ENCODE measurements around the gene SNX25. TPM values are rescaled to one million over a fixed set of nuclear protein-coding genes. Genes with fewer than 3 reads are reported as not detected.

The SNX25 gene
- total and polyA plus RNA-seq, 2 of the 13 experiments (the other 11 are each of a cell fraction or from before 2014, with no cell fraction given): 23.4 to 23.5 TPM

DNA sequence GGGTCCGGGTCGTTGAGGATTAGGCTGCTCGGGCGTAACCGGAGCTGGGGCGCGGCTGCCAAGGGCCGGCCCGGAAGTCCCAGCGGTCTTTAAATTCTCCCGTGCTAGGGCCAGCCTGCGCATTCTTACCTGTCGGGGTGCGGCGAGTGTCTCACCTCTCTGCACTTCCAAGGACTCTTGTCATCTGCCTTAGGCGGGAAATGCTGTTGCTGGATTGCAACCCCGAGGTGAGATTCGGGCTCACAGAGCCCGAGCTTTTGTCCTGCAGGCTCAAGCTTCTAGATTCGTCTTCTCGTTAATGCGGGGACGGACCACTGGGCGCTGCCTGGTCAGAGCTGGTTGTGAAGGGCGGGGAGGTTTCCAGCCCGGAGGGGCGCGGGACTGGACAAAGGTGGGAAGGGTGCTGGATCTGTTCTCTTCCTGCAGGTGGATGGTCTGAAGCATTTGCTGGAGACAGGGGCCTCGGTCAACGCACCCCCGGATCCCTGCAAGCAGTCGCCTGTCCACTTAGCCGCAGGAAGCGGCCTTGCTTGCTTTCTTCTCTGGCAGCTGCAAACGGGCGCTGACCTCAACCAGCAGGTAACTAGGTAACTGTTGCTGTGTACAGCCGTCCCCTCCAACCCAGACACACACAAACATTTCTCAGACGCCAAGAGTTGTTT is 187.5 kb downstream of the SNX25 start, which contains the start of gene ANKRD37 (continued):
- no peak for TF ChIP-seq ZNF775 (CRISPR knock-in tag; IDR thresholded peaks at IDR 0.05; ENCODE audit: borderline replicate concordance)
- TF ChIP-seq, protein P1, sequence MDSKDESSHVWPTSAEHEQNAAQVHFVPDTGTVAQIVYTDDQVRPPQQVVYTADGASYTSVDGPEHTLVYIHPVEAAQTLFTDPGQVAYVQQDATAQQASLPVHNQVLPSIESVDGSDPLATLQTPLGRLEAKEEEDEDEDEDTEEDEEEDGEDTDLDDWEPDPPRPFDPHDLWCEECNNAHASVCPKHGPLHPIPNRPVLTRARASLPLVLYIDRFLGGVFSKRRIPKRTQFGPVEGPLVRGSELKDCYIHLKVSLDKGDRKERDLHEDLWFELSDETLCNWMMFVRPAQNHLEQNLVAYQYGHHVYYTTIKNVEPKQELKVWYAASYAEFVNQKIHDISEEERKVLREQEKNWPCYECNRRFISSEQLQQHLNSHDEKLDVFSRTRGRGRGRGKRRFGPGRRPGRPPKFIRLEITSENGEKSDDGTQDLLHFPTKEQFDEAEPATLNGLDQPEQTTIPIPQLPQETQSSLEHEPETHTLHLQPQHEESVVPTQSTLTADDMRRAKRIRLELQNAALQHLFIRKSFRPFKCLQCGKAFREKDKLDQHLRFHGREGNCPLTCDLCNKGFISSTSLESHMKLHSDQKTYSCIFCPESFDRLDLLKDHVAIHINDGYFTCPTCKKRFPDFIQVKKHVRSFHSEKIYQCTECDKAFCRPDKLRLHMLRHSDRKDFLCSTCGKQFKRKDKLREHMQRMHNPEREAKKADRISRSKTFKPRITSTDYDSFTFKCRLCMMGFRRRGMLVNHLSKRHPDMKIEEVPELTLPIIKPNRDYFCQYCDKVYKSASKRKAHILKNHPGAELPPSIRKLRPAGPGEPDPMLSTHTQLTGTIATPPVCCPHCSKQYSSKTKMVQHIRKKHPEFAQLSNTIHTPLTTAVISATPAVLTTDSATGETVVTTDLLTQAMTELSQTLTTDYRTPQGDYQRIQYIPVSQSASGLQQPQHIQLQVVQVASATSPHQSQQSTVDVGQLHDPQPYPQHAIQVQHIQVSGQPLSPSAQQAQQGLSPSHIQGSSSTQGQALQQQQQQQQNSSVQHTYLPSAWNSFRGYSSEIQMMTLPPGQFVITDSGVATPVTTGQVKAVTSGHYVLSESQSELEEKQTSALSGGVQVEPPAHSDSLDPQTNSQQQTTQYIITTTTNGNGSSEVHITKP (CRISPR knock-in tag; IDR thresholded peaks at IDR 0.05; ENCODE audit: low read depth): 0 out of 2 replicates have a peak, but pooled peaks have one; percentile 12
- no peak; the same call in 1 of the 2 replicates for TF ChIP-seq SNAI1 (CRISPR knock-in tag; IDR thresholded peaks at IDR 0.05; ENCODE audit: borderline replicate concordance)
- TF ChIP-seq ZBTB42 (CRISPR knock-in tag; IDR thresholded peaks at IDR 0.05): 0 out of 2 replicates have a peak, but pooled peaks have one; percentile 1
- TF ChIP-seq U2AF2 (IDR thresholded peaks at IDR 0.05; ENCODE audit: low read depth, low read length): no peak
- TF ChIP-seq, protein P2, sequence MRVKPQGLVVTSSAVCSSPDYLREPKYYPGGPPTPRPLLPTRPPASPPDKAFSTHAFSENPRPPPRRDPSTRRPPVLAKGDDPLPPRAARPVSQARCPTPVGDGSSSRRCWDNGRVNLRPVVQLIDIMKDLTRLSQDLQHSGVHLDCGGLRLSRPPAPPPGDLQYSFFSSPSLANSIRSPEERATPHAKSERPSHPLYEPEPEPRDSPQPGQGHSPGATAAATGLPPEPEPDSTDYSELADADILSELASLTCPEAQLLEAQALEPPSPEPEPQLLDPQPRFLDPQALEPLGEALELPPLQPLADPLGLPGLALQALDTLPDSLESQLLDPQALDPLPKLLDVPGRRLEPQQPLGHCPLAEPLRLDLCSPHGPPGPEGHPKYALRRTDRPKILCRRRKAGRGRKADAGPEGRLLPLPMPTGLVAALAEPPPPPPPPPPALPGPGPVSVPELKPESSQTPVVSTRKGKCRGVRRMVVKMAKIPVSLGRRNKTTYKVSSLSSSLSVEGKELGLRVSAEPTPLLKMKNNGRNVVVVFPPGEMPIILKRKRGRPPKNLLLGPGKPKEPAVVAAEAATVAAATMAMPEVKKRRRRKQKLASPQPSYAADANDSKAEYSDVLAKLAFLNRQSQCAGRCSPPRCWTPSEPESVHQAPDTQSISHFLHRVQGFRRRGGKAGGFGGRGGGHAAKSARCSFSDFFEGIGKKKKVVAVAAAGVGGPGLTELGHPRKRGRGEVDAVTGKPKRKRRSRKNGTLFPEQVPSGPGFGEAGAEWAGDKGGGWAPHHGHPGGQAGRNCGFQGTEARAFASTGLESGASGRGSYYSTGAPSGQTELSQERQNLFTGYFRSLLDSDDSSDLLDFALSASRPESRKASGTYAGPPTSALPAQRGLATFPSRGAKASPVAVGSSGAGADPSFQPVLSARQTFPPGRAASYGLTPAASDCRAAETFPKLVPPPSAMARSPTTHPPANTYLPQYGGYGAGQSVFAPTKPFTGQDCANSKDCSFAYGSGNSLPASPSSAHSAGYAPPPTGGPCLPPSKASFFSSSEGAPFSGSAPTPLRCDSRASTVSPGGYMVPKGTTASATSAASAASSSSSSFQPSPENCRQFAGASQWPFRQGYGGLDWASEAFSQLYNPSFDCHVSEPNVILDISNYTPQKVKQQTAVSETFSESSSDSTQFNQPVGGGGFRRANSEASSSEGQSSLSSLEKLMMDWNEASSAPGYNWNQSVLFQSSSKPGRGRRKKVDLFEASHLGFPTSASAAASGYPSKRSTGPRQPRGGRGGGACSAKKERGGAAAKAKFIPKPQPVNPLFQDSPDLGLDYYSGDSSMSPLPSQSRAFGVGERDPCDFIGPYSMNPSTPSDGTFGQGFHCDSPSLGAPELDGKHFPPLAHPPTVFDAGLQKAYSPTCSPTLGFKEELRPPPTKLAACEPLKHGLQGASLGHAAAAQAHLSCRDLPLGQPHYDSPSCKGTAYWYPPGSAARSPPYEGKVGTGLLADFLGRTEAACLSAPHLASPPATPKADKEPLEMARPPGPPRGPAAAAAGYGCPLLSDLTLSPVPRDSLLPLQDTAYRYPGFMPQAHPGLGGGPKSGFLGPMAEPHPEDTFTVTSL (CRISPR knock-in tag; IDR thresholded peaks at IDR 0.05; ENCODE audit: borderline replicate concordance): peak; percentile 56; the same call in 1 of the 2 replicates
- TF ChIP-seq, protein P3, sequence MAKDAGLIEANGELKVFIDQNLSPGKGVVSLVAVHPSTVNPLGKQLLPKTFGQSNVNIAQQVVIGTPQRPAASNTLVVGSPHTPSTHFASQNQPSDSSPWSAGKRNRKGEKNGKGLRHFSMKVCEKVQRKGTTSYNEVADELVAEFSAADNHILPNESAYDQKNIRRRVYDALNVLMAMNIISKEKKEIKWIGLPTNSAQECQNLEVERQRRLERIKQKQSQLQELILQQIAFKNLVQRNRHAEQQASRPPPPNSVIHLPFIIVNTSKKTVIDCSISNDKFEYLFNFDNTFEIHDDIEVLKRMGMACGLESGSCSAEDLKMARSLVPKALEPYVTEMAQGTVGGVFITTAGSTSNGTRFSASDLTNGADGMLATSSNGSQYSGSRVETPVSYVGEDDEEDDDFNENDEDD (CRISPR knock-in tag; IDR thresholded peaks at IDR 0.05; ENCODE audit: borderline replicate concordance): no peak
- TF ChIP-seq HDAC1 (CRISPR knock-in tag; IDR thresholded peaks at IDR 0.05): peak; percentile 57
- TF ChIP-seq KDM5B (CRISPR knock-in tag; IDR thresholded peaks at IDR 0.05; ENCODE audit: borderline replicate concordance): no peak
- 0 out of 2 replicates have a peak, but pooled peaks have one; percentile 40 for TF ChIP-seq GTF3A (CRISPR knock-in tag; conservative IDR thresholded peaks at IDR 0.05)
- TF ChIP-seq TBX2 (CRISPR knock-in tag; IDR thresholded peaks at IDR 0.05; ENCODE audit: borderline replicate concordance): 0 out of 2 replicates have a peak, but pooled peaks have one; percentile 8
